K562 treated with DMSO at 1 percent for 24 hours (cell line): Measurements from ENCODE around the gene PROSER3. TPM values are rescaled to one million over a fixed set of nuclear protein-coding genes. Genes with fewer than 3 reads are reported as not detected.

Experiments used
- total RNA-seq: library from RNA; unstranded; fragments of 300-600 nt; gene quantifications from 2 replicates; pipeline ENCODE4 v1.2.3, GENCODE V29; 2022; ENCODE audit warnings: low read depth; ENCODE audit not compliant: insufficient read depth

Gene PROSER3
- 20.6 and 24.1 TPM in 2 replicates for total RNA-seq

GRCh38 chr19:35757749-35758608, at the start of gene PROSER3:
Gene PROSER3, plus strand, starts transcription at chr19:35758176. Its CDS starts 40 bp downstream, at chr19:35758216.

GRCh38 chr19:35717665-35718344, 40.2 kb upstream of the PROSER3 start, which contains the start of gene KMT2B:
Gene KMT2B, plus strand, starts transcription at chr19:35718003. Its CDS starts 16 bp downstream, at chr19:35718019.

GRCh38 chr19:35742121-35742724, 15.8 kb upstream of the PROSER3 start, which contains the start of gene IGFLR1:
Gene IGFLR1, minus strand, starts transcription at chr19:35742452. Its CDS starts 1,272 bp downstream, at chr19:35741180.

GRCh38 chr19:35745328-35746086, 12.5 kb upstream of the PROSER3 start, which contains the start of the genes PSENEN and U2AF1L4:
Gene PSENEN, plus strand, starts transcription at chr19:35745651. Its CDS starts 280 bp downstream, at chr19:35745931.
Gene U2AF1L4, minus strand, starts transcription at chr19:35745418. Its CDS starts 27 bp downstream, at chr19:35745391.

GRCh38 chr19:35748106-35749020, 9.6 kb upstream of the PROSER3 start, which contains the start of gene LIN37:
Gene LIN37, plus strand, starts transcription at chr19:35748576. Its CDS starts 149 bp downstream, at chr19:35748725.

GRCh38 chr19:35756377-35757230, 1.4 kb upstream of the PROSER3 start, which contains the start of gene HSPB6:
Gene HSPB6, minus strand, starts transcription at chr19:35757029. Its CDS starts 21 bp downstream, at chr19:35757008.

GRCh38 chr19:35775298-35776101, 17.5 kb downstream of the PROSER3 start, which contains the start of gene ARHGAP33:
Gene ARHGAP33, plus strand, starts transcription at chr19:35775564. Its CDS starts 95 bp downstream, at chr19:35775659.

GRCh38 chr19:35812220-35813042, 54.5 kb downstream of the PROSER3 start, which contains the start of gene PRODH2:
Gene PRODH2, minus strand, starts transcription at chr19:35812845. Its CDS starts 40 bp downstream, at chr19:35812805.

Other genes with a start within 250 kb of the PROSER3 start
- gene DMKN, start 244.5 kb upstream of the PROSER3 start, total RNA-seq = not detected in 2 replicates
- not detected in 2 replicates for gene SBSN, start 229.9 kb upstream of the PROSER3 start, total RNA-seq
- gene GAPDHS, start 224.7 kb upstream of the PROSER3 start, total RNA-seq = not detected in 2 replicates
- gene TMEM147, start 212.6 kb upstream of the PROSER3 start, total RNA-seq = 125 and 126 TPM in 2 replicates
- gene ATP4A, start 194.5 kb upstream of the PROSER3 start, total RNA-seq = not detected in 2 replicates
- gene PMIS2, start 172.0 kb upstream of the PROSER3 start, total RNA-seq = not detected in 2 replicates
- gene HAUS5, start 145.4 kb upstream of the PROSER3 start, total RNA-seq = 34.2 and 36.5 TPM in 2 replicates
- 282 and 289 TPM in 2 replicates for gene RBM42, start 129.1 kb upstream of the PROSER3 start, total RNA-seq
- gene ETV2, start 116.4 kb upstream of the PROSER3 start, total RNA-seq = 0.63 and 2.9 TPM in 2 replicates
- gene COX6B1, start 109.9 kb upstream of the PROSER3 start, total RNA-seq = 1,088 and 1,092 TPM in 2 replicates
- not detected in 2 replicates for gene UPK1A, start 91.7 kb upstream of the PROSER3 start, total RNA-seq
- gene ZBTB32, start 53.6 kb upstream of the PROSER3 start, total RNA-seq = not detected in 2 replicates
- gene KMT2B, start 40.2 kb upstream of the PROSER3 start, total RNA-seq = 29.9 and 30.6 TPM in 2 replicates
- gene IGFLR1, start 15.7 kb upstream of the PROSER3 start, total RNA-seq = 11.4 and 13.6 TPM in 2 replicates
- 5.4 and 6.3 TPM in 2 replicates for gene U2AF1L4, start 12.8 kb upstream of the PROSER3 start, total RNA-seq
- 41.2 and 43.3 TPM in 2 replicates for gene PSENEN, start 12.5 kb upstream of the PROSER3 start, total RNA-seq
- 22.5 and 26.8 TPM in 2 replicates for gene LIN37, start 9.6 kb upstream of the PROSER3 start, total RNA-seq
- gene HSPB6, start 1.1 kb upstream of the PROSER3 start, total RNA-seq = 1.5 TPM in 1 of 2 replicates, not detected in the other
- gene ARHGAP33, start 17.4 kb downstream of the PROSER3 start, total RNA-seq = 5.7 and 6.1 TPM in 2 replicates
- not detected in 2 replicates for gene PRODH2, start 54.7 kb downstream of the PROSER3 start, total RNA-seq
- 2.2 and 2.4 TPM in 2 replicates for gene NPHS1, start 94.3 kb downstream of the PROSER3 start, total RNA-seq
- gene KIRREL2, start 98.7 kb downstream of the PROSER3 start, total RNA-seq = 0.24 TPM in 1 of 2 replicates, not detected in the other
- 21.4 and 23.2 TPM in 2 replicates for gene APLP1, start 110.4 kb downstream of the PROSER3 start, total RNA-seq
- gene NFKBID, start 142.4 kb downstream of the PROSER3 start, total RNA-seq = 6.9 and 7.5 TPM in 2 replicates
- not detected in 2 replicates for gene HCST, start 144.4 kb downstream of the PROSER3 start, total RNA-seq
- gene TYROBP, start 150.1 kb downstream of the PROSER3 start, total RNA-seq = 24.5 and 26.3 TPM in 2 replicates
- gene LRFN3, start 178.2 kb downstream of the PROSER3 start, total RNA-seq = 0.32 and 0.80 TPM in 2 replicates
- gene SDHAF1, start 237.0 kb downstream of the PROSER3 start, total RNA-seq = 65.0 and 68.6 TPM in 2 replicates